Stimulated activated CD4-positive, alpha-beta T cell treated with anti-CD3 and anti-CD28 coated beads, TNF-alpha, amount 100 ng/mL, for 1 hour (primary cell): Measurements from ENCODE around the gene C4BPB.

ENCODE experiments used
- DNase-seq, 3 donors: peaks; one replicate each; pipeline ENCODE4 v3.0.0-alpha.2; 2020; ENCODE audit warnings: low read depth in 3 of 3, low spot score in 1 of 3

Gene C4BPB

GRCh38 chr1:207059881-207060280, 28.8 kb upstream of the C4BPB start:
- DNase-seq, result no peak

- DNase-seq, result no peak
Measured at GRCh38 chr1:207060596-207060995, 28.1 kb upstream of the C4BPB start.

GRCh38 chr1:207062058-207062457, 26.6 kb upstream of the C4BPB start:
- no peak for DNase-seq

- no peak for DNase-seq
Measured at GRCh38 chr1:207063014-207063413, 25.6 kb upstream of the C4BPB start.

DNA sequence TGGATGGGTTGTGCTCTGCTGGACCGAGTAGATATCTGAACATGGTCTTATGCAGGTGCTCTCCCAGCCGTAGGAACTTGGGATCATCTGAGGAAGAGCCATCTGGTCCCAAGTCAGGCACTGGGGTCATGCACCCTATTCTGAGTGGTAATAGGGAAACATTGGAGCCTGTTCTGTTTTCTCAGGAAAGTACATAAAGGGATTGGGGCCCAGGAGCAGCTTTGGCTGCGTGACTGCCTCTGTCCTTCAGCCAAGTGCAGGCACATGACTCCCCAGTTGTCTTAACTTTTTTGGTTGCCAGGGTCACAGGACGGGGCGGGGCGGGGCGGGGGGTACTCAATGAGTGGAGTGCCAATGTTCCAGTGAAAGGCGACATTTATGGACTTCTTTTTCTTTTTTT, 24.1 kb upstream of the C4BPB start:
- DNase-seq, result no peak

- no peak for DNase-seq
Measured at GRCh38 chr1:207067185-207067584, 21.5 kb upstream of the C4BPB start.

GRCh38 chr1:207067665-207068064, 21.0 kb upstream of the C4BPB start:
- DNase-seq, result no peak

DNA sequence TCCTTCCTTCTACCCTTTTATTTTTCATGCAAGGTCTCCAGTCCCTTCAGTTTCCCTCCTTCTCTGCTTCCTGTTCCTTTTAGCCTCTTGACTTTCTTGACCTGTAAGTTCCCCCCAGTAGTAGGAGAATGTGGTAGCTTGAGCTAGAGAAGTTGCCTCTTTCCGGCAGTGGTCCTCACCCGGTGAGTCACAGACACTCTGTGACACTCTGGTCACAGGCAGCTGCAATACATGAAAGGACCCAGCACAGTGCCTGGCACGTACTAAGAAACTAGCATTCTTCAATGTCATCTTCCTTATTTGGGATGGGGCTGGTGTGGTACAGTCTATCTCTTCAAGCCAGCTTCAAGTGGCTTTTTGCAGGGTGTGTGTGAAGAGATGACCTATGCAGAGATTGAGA, 19.6 kb upstream of the C4BPB start:
- no peak for DNase-seq

DNA sequence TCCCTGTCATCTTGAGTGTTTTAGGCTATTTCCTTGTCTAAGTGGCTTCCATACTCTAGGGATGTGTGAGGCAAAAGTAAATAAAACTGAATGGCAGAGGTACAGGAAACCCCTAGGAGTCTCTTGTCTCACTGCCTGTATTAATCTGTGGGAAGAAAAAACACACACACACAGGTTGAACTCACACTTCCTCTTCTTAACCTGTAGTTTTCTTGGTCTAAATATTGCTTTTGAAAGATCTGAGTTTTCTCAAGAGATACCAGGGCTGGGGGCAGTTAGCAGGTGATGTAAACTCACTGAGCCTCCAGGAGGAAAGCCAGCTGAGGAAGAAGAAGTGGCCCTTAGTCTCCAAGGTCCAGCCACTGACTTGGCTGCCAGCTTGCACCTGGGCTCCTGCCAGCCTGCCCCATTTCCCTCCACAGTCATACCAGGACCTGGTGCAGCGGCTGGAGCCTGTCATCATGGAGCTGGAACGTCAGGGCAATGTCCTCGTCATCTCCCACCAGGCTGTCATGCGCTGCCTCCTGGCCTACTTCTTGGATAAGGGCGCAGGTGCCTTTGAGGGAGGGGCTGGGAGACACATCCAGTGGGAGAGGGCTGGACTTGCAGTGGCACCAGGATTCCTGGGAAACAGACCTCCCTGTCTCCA, 18.7 kb upstream of the C4BPB start:
- DNase-seq, result no peak

GRCh38 chr1:207070811-207071210, 17.8 kb upstream of the C4BPB start:
- DNase-seq, result no peak

- DNase-seq, result no peak
Measured at GRCh38 chr1:207071426-207071825, 17.2 kb upstream of the C4BPB start.

DNA sequence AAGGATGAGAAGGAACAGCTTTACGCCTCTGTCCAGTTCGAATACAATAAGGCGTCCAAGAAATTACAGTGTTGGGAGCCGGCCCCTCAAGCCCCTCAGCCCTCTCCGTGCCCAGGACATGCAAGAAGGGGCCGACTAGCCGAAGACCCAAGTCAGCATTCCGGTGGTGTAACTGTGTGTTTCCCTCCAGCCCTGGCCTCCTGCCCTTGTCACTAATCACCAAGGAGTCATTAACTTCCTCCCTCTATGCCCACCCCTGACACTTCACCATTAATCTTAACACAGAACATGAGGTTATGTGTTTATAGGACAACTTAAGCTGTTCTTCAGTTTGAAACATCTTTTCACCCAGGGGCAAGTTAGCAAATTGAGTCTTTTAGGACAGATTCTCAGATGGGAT, 16.4 kb upstream of the C4BPB start:
- DNase-seq, result no peak

GRCh38 chr1:207073906-207074820, 14.5 kb upstream of the C4BPB start:
- DNase-seq, result no peak

GRCh38 chr1:207076181-207076955, 12.3 kb upstream of the C4BPB start:
- no peak for DNase-seq

- DNase-seq, result no peak
Measured at GRCh38 chr1:207077012-207077411, 11.6 kb upstream of the C4BPB start.

GRCh38 chr1:207077470-207078377, 10.9 kb upstream of the C4BPB start:
- peak; percentile 16 to 38 (median 27) for DNase-seq

DNA sequence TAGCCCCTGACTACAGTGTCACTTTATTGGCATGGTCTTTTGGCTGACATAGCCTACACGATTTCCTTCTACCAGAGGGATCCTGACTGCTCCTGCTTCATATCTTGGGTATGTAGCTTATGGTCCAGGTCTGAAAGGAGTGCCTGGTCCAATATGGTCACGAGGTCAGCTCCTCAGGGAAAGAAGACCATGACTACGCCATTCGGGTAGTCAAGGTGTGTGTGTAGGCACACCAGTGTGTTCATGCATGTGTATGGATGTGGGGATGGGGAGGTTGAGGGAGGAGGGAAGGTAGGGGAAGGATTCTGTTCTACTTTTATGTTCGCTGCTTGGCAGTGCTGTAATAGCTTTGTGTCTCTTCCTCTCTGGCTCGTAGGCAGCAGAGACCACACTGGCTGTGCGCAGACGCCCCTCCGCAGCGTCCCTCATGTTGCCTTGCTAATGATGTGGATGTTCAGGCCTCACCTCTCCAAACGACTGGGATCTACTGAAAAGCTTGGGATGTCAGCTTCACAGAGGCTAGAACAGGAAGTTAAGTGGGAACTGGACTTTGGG, 10.0 kb upstream of the C4BPB start:
- DNase-seq, result no peak

DNA sequence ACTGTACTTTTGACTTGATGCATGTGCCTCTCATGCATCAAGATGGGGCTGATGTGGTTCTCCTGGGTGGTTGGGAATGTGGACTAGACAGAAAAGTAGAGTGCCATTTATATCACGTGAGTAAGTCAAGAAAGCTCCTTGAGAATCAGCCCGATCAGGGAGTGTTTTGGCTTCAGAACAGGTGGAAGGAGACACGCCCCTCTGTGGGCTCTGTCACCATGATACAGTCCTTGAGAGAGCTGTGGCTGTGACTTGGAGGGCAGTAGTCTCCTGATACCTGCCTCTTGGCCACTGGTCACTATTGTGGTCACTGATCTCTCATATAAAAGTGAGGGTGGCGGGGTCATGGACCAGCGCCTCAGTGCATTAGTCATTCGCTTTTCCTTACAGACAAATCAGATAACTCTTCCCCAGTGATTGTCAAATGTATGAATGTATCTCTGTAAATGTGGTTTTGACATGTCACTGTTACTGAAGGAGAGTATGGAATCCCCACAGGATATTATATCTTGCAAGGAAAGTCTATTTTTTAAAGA, 8.9 kb upstream of the C4BPB start:
- DNase-seq, result no peak

DNA sequence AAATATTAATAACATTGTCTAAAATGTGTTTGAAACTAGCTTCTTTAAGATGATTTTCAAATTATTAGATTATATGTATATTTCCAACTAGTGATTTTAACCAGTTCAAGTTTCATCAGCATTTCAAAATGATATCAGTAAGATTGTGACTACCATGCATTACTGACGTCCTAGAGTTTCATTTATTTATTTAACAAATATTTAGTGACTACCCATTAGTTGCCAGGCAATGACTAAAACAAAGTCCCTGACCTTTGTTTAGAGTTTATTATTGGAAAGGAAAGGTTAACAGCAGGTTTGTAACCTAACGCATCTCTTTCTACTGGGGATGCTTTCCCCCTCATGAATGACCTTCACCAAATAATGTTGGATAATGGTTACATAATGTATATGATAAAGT, 7.6 kb upstream of the C4BPB start:
- DNase-seq, result no peak

DNA sequence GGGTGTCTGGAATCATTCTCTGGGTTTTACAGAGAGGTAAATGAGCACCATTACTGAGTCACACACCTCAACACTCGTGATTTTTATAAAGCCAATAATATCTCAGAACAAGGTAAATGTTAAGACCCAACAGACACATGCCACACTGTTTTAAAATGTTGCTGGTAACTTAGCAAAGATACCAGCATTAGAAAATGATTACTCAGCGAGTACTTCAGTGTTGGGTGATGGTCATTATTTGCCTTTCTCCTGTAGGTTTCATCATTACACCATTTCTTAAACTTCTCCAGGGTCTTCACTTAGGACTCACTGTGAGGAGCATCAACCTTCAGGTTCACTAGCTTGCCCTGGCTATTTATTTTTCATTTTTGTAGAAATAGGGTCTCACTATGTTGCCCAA, 6.9 kb upstream of the C4BPB start:
- no peak for DNase-seq
